ENCODE results near the gene LDHA.

Gene LDHA

DNA sequence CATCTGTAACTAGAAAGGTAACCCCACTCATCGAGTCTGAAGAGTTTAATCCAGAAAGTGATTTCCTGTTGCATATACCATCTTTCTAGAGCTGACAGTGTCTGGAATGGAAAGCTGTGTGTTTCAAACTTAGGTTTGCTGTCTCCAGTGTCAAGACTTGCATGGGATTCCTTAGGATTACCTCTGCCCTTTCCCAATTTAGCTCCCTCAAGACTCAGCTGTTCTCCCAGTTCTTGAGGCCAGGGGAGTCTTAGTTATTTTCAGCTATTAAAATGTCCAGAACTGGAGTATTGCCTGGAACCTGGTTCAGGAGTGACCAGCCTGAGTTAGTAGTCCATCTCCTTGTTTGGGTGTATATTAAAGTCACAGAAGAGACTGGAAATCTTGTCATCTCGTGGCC is 25.0 kb upstream of the LDHA start:
- Histone ChIP-seq H3K4me3 (ENCODE audit: low read depth in 1 of 2, low read length in 1 of 2) (no peak overlapping the region), H3K27me3 (no peaks in the 10 kb centered on the region), H3K27ac (no peak overlapping the region), H3K36me3 (peaks cover 4% of the 10 kb centered on the region), H3K9me3 (no peaks in the 10 kb centered on the region), H3K4me1 (ENCODE audit: control insufficient read depth in 1 of 2, insufficient read depth in 1 of 2, low read depth in 1 of 2, low read length in 1 of 2) (peaks cover 11 to 20% of the 10 kb centered on the region in 2 experiments)
- TF ChIP-seq CTCF (IDR thresholded peaks at IDR 0.05): no peak

GRCh38 chr11:18371279-18371678 is 23.1 kb upstream of the LDHA start:
- Histone ChIP-seq H3K27ac (no peak overlapping the region), H3K4me3 (ENCODE audit: low read depth in 1 of 2, low read length in 1 of 2) (no peak overlapping the region), H3K4me1 (ENCODE audit: control insufficient read depth in 1 of 2, insufficient read depth in 1 of 2, low read depth in 1 of 2, low read length in 1 of 2) (peaks cover 3 to 11% of the 10 kb centered on the region in 2 experiments), H3K36me3 (no peaks in the 10 kb centered on the region), H3K9me3 (no peaks in the 10 kb centered on the region), H3K27me3 (no peaks in the 10 kb centered on the region)
- no peak for TF ChIP-seq CTCF (IDR thresholded peaks at IDR 0.05)

DNA sequence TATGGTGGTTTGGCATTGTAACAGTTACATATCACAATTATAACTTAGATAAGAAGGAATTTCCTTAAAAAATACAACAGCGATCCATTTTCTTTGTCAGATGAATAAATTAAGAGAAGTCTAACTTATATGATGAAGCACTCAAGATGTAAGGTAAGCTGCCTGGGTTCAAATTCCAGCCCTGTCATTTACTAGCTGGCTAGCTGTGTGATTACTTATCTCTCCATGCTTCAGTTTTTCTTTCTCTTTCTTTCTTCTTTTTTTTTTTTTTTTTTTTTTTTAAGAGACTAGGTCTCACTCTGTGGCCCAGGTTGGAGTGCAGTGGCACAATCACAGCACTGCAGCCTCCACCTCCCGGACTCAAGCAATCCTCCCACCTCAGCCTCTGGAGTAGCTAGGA is 22.2 kb upstream of the LDHA start:
- Histone ChIP-seq H3K27me3 (no peaks in the 10 kb centered on the region), H3K9me3 (no peaks in the 10 kb centered on the region), H3K4me1 (ENCODE audit: control insufficient read depth in 1 of 2, insufficient read depth in 1 of 2, low read depth in 1 of 2, low read length in 1 of 2) (peaks cover 0 to 2% of the 10 kb centered on the region in 2 experiments), H3K36me3 (no peaks in the 10 kb centered on the region), H3K4me3 (ENCODE audit: low read depth in 1 of 2, low read length in 1 of 2) (no peak overlapping the region), H3K27ac (no peak overlapping the region)
- TF ChIP-seq CTCF (IDR thresholded peaks at IDR 0.05): no peak

- Histone ChIP-seq H3K9me3 (no peaks in the 10 kb centered on the region), H3K27ac (no peak overlapping the region), H3K36me3 (no peaks in the 10 kb centered on the region), H3K27me3 (no peaks in the 10 kb centered on the region), H3K4me1 (ENCODE audit: control insufficient read depth in 1 of 2, insufficient read depth in 1 of 2, low read depth in 1 of 2, low read length in 1 of 2) (no peaks in the 10 kb centered on the region), H3K4me3 (ENCODE audit: low read depth in 1 of 2, low read length in 1 of 2) (no peak overlapping the region)
- TF ChIP-seq CTCF (IDR thresholded peaks at IDR 0.05): no peak
Measured at GRCh38 chr11:18374956-18375355, 19.4 kb upstream of the LDHA start.

DNA sequence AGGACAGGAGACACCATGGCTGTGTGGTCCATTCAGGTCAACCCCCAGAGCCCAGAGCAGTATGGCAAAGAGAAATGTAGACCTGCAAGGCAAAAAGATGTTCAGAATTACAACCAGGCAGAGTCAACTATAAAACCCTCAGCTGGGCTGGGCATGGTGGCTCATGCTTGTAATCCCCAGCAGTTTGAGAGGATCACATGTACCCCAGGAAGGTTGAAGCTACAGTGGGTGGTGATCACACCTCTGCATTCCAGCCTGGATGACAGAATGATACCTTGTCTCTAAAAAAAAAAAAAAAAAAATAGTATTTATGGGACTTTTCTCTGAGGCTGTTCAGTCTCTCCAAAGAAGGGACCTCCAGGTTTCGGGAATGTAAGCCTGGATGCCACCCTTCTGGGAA is 18.4 kb upstream of the LDHA start:
- H3K4me1 ChIP-seq (ENCODE audit: control insufficient read depth in 1 of 2, insufficient read depth in 1 of 2, low read depth in 1 of 2, low read length in 1 of 2): no peaks in the 10 kb centered on the region
- no peak for TF ChIP-seq CTCF (IDR thresholded peaks at IDR 0.05)

GRCh38 chr11:18379201-18379600 is 15.2 kb upstream of the LDHA start:
- H3K4me1 ChIP-seq (ENCODE audit: control insufficient read depth in 1 of 2, insufficient read depth in 1 of 2, low read depth in 1 of 2, low read length in 1 of 2): peaks cover 15 to 17% of the 10 kb centered on the region in 2 experiments
- no peak for TF ChIP-seq CTCF (IDR thresholded peaks at IDR 0.05)
- H3K36me3 ChIP-seq: no peaks in the 10 kb centered on the region
- no peaks in the 10 kb centered on the region for H3K27me3 ChIP-seq
- no peak overlapping the region for H3K4me3 ChIP-seq (ENCODE audit: low read depth in 1 of 2, low read length in 1 of 2)
- H3K9me3 ChIP-seq: no peaks in the 10 kb centered on the region
- H3K27ac ChIP-seq: no peak overlapping the region

More for the DNA sequence above, 18.4 kb upstream of the LDHA start:
- Histone ChIP-seq H3K27me3 (no peaks in the 10 kb centered on the region), H3K27ac (no peak overlapping the region), H3K4me3 (ENCODE audit: low read depth in 1 of 2, low read length in 1 of 2) (no peak overlapping the region), H3K36me3 (no peaks in the 10 kb centered on the region), H3K9me3 (no peaks in the 10 kb centered on the region)
